NCI-H1436 (cell line): ENCODE results near the gene ST14.
"Not testable (repeated sequence)": the region's sequence is repeated elsewhere in the genome, so short reads cannot be mapped to it uniquely, and the experiment has no call there.

Experiments used
- DNase-seq: peaks from one replicate; lab custom pipeline; 2025; lab: John Stamatoyannopoulos, UW

The ST14 gene

DNA sequence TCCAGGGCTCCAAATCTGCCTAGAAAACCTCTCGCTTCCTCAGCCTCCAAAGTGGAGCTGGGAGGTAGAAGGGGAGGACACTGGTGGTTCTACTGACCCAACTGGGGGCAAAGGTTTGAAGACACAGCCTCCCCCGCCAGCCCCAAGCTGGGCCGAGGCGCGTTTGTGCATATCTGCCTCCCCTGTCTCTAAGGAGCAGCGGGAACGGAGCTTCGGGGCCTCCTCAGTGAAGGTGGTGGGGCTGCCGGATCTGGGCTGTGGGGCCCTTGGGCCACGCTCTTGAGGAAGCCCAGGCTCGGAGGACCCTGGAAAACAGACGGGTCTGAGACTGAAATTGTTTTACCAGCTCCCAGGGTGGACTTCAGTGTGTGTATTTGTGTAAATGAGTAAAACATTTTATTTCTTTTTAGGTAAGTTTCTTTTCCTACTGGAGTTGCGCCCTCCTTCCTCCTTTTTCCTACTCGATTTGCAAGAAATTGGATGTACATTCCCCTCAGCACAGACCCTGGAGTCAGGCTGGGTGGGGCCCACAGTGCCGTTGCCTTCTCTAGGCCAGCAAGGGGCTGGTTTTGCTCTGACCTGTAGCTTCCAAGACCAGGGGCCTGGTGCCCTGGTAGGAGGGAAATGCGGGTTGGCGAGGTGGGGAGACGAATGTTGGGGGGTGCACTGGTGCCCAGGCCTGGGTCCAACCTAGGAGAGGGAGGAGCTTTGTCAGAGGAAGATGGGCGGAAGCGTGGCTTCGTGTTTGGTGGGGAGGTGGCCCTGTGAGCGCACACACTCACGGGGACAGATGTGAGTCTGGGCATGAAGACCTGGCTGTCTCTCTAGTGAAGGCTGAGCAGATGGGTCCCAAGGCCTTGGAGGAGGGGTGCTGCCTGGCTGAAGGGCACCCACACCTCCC, 50.6 kb downstream of the ST14 start:
- no peak for DNase-seq

DNA sequence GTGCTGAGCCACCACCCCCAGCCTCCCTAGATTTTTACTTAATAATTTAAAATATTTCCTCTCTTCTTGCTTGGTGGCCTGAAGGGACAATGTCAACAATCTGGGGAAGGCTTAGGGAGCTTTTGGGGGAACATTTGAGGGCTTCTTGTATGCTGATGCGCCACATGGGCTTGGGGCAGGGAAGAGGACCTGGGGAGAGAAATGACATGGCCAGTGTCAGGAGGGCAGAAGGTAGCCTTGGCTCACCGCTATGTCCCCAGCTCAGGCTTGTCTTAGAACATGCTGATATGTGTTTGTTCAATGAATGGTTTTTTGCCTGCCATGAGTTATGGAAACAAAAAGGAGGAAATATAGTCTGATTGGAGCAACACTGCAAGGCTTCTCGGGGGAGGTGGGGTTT, 51.6 kb downstream of the ST14 start:
- DNase-seq = no peak

DNA sequence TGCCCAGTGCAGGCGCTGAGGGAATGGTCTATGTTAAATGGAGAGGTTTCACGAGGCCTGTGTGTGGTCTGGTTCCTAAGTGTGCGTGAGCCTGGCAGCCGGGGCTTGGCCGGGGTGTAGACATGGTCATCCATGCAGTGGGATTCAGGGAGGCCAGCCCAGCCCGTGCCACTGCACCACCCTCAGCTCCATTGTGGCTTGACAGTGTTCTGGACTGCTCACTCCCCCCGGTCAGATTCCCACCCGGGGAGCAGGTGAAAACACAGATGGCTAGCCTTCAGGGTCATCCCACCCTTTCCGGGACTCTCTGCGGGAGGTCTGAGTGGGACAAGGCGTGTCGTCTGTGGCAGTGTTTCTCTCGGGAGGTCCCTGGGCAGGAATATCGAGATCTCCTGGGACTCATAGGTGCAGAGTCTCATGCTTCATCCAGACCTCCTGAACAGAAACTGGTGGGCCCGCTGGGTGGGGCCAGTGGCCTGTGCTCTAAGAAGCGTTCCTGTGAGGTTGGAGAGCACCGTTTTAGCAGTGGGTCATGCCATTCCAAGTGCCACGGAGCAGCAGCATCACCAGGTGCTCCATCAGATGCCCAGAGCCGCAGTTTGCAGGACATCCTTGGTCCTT, 52.3 kb downstream of the ST14 start:
- no peak for DNase-seq

DNA sequence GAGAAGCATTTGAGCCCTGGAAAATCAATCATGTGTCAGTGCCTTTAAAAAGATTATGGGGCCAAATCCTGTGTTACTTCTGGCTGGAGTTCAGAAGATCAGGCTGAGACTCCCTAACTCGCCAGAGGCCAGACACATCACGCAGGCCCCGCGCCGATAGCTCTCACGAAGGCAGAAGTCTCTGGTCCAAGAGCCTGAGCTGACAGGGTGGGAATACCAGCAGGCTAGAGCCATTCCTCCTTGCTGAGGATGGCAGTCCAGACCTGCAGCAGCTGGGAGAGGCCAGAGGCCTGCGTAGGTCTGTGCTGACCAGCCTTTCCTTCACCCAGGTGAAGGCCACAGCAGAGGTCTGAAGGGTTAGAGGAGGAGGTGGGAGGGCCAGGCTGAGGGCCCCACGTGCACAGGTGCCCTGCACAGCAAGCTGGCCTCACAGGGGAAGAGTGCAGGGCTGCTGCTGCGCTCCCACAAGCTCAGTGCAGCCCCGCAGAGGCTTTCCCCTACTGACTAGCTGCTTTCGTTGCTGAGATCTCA, 52.9 kb downstream of the ST14 start:
- DNase-seq = no peak

DNA sequence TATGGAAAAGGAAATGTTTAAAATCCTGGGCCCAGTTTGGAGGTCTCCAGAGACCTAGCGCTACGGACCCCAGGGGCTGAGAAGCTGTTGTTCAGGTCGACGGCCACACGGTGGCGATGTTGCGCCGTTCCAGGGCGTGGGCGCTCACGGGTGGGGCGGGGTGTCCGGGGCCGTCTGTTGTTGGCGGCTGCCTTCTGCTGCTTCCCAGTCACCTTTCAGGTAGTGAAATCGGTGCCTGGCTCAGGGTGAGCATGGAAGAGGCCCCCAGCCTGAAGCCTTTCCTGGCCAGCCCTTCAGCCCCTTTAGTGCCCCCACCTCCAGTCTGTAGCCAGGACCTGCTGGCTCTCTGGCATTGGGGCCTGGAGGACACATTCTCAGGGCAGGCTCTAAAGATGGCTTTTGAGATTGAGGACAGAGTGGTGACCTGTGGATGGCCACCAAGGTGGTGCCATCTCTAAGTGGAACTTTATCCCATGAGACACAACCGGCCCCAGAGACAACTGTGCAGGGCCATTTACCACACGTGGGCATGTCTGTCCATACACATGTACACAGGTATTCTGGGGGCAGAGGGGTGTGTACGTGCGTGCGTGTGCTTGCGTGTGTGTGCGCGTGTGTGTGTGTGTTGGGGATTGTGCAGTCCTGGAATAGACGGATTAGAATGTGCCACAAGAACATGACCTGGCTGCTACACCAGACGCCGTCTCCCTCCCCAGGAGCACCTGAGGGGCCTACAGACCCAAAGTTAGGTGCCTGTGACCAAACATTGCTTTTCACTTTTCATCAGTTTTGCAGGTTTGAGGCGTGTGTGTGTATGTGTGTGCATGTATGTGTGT, 53.8 kb downstream of the ST14 start:
- DNase-seq = peak; percentile 51

DNA sequence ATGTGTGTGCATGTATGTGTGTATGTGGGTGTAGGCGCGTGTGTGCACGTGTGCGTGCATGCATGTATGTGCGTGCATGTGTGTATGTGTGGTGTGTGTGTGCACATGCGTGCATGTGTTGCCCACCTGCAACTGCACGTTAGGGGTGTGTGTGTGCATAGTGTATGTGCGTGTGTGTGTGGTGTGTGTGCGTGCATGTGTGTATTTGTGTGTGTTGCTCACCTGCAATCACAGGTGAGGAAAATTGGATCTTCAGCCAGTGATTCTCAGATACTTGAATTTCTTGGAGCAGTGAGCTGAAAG, 54.3 kb downstream of the ST14 start:
- no peak for DNase-seq

DNA sequence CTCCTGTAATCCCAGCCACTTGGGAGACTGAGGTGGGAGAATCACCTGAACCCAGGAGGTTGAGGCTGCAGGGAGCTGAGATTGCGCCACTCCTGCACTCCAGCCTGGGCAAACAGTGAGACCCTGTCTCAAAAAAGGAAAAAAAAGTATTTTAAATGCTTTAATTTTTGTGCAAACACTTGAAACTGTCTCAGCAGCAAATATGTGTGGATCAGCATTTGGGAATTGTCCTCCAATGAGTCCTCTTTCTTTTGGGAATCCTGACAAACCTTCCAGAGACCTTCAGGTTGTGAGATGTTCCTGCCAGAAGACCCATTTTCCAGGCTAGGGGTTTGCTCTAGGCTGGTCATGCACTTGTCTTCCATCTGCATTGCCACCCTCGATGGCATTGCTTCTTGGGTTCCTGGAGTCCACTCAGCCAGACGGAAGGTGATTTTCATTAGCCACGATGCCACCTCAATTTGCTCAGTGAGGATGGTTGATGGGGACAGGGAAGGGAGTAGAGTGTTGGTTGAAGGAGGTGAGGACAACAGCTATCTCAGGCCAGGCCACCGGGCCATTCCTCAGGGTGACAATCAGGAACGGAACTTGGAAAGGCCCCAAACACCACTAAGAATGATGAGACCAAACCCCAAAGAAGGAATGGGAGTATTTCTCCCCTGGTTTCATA, 55.4 kb downstream of the ST14 start:
- no peak for DNase-seq

DNA sequence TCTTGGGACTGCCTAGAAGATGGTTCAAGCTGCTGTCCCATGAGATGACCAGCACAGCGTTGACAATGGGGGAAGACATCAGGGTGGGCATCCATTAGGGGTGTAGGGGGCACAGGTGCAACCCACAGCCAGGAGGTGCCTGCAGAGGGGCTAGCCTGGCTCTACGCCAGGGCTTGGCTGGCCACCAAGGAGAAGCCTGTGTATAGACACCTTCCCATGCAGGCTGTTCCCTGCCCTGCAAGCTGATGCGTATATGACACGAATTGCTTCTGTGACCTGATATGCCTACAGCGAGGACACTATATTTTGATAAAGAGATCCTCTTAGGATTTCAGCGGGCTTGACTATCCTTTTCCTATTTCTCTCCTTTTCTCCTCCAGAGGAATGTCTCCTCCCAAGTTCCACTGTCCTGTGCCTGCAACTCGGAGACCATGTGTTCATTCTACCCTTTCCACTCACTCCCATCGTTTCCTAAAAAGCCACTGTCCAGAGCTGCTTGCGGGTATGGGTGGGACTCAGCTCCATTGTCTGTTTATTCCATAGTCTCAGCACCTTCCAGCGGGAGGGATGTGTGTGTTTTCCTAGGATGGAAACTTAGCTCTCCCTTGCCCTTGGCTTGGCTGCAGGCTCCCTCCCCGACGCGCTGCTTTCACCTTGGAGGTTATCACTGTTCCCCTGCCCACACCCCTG, 56.1 kb downstream of the ST14 start:
- no peak for DNase-seq

DNA sequence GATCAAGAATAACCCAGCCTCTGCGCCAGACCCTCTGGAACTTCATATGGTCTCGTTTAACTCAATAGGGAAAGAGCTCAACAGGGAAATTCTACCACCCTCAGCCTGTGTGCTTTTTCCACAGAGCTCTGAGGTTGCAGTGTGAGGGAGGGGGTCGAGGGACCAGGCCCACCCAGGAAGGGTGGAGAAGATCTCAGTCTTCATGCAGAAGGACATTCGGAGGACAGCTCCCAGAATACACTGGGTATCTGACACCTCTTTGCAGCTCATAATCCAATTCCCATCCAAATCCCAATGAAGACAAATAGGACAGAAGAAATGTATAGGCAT, 56.6 kb downstream of the ST14 start:
- DNase-seq = no peak

DNA sequence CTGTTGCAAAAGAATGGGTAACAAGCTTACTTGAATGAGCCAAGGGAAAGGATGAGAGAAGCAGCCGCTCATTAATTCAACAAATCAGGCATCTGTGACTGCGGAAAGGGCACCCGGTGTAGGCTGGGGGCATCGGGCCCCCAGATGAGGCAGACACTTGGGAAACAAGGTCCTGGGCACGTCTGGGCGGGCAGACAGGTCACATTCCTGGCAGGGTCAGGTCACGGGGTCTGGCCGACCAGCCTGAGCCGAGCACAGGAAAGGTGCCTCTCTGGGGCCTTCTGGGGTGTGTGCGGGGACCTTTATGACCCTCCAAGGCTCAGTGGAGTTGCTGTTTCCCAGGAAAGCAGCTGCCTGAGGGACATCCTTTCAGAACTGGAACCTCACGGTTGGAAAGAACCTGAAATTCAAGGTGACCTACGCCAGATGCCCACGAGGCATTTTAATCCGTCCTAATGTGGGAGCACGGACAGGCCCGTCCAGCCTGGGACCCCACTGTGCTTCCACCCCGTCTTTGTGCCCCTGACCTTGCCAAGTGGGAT, 57.1 kb downstream of the ST14 start:
- no peak for DNase-seq

DNA sequence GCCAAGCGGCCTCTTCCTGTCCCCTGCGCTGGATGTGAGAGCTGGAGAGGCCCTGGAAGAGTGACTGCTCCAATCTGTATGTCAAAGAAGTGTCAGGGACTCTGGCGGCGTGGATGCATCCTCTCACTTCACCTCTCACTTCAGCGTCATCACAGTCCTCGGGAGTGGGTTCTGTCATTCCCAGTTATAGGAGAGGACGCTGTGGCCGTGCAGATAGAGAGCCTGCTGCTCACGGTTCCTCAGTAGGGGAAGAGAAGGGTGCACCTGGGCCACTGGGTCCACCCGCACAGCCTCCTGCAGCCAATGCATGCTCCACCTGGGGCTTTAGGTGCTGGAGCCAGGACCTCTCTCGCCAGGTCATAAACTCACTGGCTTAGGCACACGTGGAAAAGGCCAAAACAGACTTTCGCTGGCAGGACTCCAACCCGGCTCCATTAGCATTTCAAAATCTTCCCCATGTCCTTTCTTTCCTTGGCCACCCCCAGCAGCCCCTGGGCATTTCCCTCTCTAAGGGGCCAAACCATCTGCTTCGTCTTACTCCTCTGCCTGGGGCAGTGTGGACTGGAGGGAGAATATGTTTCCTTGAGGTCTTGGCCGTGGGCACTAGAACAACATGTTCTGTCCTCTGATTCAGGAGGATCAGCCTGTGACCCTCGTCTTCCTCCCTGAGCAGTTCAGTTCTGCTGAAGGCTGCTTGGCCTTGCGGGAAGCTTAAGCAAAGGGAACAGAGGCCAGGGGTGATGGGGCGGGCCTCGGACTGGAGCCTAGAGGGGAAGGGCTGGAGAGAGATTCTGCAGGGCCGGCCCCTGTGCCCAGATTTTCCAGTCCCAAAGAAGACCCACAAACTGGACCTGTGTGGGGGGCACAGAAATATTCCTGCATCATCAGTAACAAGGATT, 57.8 kb downstream of the ST14 start:
- DNase-seq = no peak

DNA sequence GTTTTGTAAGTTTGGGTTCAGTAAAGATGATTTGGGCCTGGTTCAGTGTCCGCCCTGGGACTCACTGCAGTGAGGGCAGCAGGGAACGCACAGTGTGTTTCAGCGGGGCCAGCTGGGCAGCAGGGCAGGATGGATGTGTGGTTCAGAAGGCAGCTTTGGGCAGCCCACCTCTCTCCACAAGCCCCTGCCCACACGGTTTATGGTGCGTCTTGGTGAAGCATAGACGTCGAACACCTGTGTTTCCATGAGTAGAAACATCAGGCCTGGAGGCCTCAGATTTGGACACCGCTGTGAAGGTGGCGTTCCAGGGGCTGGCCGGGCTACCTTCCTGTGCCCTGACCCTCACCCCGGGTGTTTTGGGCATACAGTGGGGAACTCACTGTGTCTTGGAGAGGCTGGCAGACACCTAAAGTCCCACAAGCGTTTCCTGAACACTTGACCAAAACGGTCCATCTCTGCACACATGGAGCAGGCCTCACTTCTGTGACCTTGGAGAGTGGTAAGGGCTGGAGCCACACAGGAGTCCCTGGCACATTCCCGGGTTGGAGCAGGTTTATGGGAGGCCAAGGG, 59.0 kb downstream of the ST14 start:
- DNase-seq = no peak

DNA sequence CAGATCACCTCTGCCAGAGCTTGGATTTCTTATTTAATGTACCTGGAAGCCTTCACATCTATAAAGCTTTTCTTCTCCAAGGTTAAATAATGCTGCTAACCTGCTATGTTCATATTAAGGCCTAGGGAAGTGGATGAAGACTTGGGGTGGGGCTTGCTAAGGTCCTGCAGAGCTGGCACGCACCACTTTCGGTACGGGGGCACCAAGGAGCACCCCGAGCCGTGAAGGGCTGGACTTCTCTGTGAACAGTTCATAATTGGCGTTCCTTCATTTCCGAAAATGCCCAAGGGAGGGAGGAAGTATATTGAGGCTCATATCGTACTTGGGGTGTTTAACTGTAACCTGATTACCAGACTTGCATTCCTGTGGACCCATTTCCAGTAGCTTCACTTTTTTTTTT, 59.6 kb downstream of the ST14 start:
- no peak for DNase-seq

DNA sequence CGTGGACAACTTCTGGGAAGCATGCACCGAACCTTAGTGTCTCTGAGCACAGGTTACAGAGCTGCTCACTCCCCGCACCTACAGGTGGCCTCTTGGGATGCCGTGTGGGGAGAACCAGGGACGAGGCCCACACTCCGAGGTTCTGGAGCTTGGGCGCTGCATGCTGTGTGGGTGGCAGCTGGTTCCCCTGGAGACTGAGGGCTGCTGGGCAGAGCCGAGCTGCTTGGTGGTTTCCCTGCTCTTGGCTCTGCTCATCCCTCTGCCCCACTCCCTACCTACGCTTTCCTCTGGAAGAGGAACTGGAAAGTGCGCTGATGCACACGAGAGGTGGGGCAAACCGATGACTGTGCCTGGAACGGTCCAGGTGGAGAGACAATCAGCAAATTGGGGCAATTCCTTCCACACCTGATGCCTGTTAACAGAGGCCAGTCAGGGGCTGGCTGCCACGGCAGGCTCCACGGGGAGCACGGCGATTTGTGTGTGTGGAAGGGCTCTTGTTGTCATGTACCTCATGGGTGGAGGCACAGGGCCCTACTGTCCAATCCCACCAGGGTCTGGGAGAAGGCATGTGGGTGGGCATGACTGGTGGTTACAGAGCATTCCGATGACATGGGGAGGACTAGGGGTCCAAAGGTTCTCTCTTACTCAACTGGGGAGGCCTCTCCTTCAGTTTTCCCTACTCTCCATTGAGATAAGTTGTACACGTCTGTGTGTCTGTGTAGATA, 60.9 kb downstream of the ST14 start:
- DNase-seq = no peak

DNA sequence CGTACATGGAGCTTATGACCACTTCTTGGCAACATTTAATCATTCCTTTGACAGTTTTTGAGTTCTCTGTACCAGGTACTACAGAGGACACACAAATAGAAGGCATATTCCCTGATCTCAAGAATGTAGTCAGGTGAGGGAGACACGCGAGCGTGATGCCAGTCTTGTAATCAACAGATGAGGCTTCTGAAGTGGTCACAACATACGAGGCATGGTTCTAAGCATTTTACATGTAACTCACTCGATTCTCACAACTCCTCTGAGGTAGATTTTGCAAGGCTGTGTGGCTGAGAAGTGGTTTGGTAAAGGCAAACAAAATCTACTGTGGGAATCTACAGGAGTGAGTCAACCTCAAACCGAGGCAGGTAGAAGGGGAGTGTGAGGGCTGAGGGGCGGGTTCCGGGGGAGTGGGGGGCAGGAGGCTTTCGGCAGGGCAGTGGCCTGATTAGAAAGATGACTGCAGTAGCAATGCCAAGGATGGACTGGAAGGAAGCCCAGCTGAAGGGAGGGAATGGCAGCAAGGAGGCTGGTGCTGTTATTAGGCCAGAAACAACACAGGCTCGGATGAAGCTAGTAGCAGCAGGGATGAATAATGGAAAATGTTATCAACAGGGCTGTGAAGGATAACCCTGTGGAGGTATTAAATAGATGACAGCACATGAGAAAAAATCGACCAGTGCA, 63.8 kb downstream of the ST14 start:
- DNase-seq = no peak

DNA sequence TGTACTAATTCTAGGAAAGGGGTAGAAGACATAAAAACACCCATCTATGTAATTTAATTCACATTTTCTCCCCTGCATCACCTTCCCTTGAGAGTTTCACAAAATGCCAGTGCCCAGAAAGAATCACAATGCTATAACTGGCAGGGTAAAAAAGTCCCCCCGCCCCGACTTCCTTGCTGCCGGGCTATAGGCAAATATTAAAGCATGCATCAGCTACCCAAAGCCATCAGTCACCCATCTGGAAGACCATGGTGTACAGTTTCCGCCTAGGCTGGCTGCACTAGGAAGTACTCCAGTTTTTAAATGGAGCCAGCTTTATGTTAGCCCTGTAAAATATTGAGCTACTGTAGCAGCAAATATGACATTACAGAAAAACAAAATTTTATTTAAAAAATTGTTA, 67.8 kb downstream of the ST14 start:
- no peak for DNase-seq

DNA sequence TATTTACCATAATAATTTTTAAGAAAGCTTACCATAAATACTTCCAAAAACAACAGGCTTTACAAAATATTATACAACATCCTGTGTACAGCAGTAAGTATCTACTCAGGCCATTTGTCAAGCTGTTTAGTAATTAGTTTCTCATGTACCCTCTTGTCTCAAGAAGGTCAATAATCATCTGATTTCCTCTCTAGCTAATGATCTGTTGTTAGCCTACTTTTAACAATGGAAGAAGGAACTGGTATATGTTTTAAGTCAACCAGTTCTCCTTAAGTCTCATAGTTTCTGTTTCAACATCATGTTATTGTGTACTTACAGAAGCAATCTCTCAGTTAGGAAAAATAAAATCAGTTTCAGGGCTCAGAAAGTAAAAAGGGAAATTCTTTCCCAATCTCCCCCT, 73.9 kb downstream of the ST14 start:
- not testable (repeated sequence) for DNase-seq

DNA sequence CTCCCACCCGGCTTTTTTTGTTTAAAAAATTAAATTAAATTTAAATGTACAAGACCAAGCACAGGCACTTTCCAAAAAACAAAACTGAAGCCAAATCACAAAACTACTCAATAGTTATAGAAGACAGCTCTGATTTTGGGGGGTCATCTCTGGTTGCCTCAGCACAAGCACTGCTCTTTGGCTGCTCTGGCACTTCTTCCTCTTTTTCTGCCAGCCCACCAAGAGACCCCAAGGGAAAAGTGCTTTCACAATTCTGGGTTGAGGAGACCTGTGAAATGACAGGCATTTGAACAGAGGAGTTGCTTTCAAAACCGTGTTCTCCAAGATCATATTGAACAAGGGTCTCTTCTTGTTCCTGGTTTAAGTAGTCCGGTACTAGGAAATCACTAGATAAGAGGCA, 74.3 kb downstream of the ST14 start:
- DNase-seq = not testable (repeated sequence)

DNA sequence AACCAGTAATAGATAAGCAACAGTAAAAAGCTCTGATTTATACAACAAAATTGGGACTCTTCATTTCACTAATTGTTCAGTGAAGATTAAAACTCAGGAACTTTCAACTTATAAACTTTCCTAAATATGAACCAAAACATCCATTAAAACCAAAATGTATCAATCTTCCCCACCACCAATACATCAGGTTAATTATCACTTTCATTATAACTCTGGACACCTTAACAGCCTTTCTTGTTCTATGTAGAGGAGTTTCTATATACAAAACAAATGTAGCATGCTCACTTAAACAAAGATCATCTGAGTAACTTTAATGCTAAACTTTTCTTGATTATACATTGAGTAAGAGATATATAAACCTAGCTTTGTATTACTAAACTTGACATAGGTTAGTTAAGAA, 74.7 kb downstream of the ST14 start:
- no peak for DNase-seq
